Activated naive CD4-positive, alpha-beta T cell treated with anti-CD3 and anti-CD28 coated beads, Interleukin-2, amount 10 ng/mL, durations not matched to agents 7 days and 5 days (primary cell): Measurements from ENCODE around the gene EPS15.
"Not testable (repeated sequence)": the region's sequence is repeated elsewhere in the genome, so short reads cannot be mapped to it uniquely, and the experiment has no call there.

Experiments used
- CTCF ChIA-PET: fragments of 350-600 bp; sonication (Branson Sonifier 250); formaldehyde crosslinking; loops from one replicate; lab custom pipeline; 2021; ENCODE audit warnings: antibody characterized with exemption; lab: Charles Lee
- DNase-seq: peaks from one replicate; pipeline ENCODE4 v3.0.0-alpha.2; 2020
- H3K27ac Mint-ChIP-seq: one replicate; pipeline ENCODE4 v1.8.0; 2021; ENCODE audit warnings: mild to moderate bottlenecking, moderate library complexity, mixed read lengths
- H3K27me3 Mint-ChIP-seq: one replicate; pipeline ENCODE4 v1.8.0; 2021; ENCODE audit warnings: mild to moderate bottlenecking, mixed read lengths
- H3K36me3 Mint-ChIP-seq: one replicate; pipeline ENCODE4 v1.8.0; 2021; ENCODE audit warnings: mixed read lengths
- H3K4me1 Mint-ChIP-seq: one replicate; pipeline ENCODE4 v1.8.0; 2021; ENCODE audit warnings: mixed read lengths
- H3K4me3 Mint-ChIP-seq: one replicate; pipeline ENCODE4 v1.8.0; 2021; ENCODE audit warnings: mild to moderate bottlenecking, moderate library complexity, mixed read lengths
- H3K9me3 Mint-ChIP-seq: one replicate; pipeline ENCODE4 v1.8.0; 2021; ENCODE audit warnings: mixed read lengths

The EPS15 gene

GRCh38 chr1:51409755-51410541, 109.1 kb downstream of the EPS15 start:
- H3K4me1 Mint-ChIP-seq, H3K27me3 Mint-ChIP-seq, H3K27ac Mint-ChIP-seq, H3K9me3 Mint-ChIP-seq, DNase-seq, H3K4me3 Mint-ChIP-seq: not testable (repeated sequence)
- H3K36me3 Mint-ChIP-seq: peaks cover 31% of the 10 kb centered on the region
- CTCF ChIA-PET: interaction anchor here (0.7 kb wide), 1 partner anchor 203 kb away, joined by 4 read pairs; no protein-coding TSS in a partner anchor

DNA sequence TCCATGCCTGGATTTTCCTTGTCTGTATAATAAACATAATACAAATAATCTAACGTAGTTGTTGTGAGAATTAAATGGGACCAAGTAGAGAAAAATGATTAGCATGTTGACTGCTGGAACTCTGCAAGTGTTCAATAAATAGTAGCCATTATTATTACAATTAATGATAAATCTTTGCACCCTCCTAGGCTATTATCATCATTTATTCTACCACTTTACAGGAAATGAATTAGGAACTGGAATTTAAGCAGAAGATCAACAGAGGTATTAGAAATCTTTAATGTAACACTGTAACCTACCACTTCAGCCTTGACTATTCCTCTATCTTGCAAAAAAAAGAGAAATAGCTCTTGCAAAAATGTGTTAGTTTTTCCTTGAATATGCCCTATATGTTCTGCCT, 126.8 kb downstream of the EPS15 start:
- Mint-ChIP-seq H3K27ac (no peak overlapping the region), H3K4me1 (no peaks in the 10 kb centered on the region), H3K27me3 (no peaks in the 10 kb centered on the region), H3K9me3 (no peaks in the 10 kb centered on the region), H3K36me3 (peaks cover 40% of the 10 kb centered on the region), H3K4me3 (no peak overlapping the region)
- DNase-seq: no peak
- CTCF ChIA-PET: no interaction called here

DNA sequence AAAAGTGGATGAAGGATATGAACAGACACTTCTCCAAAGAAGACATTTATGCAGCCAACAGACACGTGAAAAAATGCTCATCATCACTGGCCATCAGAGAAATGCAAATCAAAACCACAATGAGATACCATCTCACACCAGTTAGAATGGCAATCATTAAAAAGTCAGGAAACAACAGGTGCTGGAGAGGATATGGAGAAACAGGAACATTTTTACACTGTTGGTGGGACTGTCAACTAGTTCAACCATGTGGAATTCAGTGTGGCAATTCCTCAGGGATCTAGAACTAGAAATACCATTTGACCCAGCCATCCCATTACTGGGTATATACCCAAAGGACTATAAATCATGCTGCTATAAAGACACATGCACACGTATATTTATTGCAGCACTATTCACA, 128.4 kb downstream of the EPS15 start:
- H3K4me1 Mint-ChIP-seq, H3K4me3 Mint-ChIP-seq, H3K27me3 Mint-ChIP-seq, DNase-seq, CTCF ChIA-PET, H3K27ac Mint-ChIP-seq, H3K9me3 Mint-ChIP-seq: not testable (repeated sequence)
- peaks cover 41% of the 10 kb centered on the region for H3K36me3 Mint-ChIP-seq

- H3K4me1 Mint-ChIP-seq, H3K4me3 Mint-ChIP-seq, H3K27me3 Mint-ChIP-seq, CTCF ChIA-PET, H3K27ac Mint-ChIP-seq, DNase-seq: not testable (repeated sequence)
- peaks cover 17% of the 10 kb centered on the region for H3K9me3 Mint-ChIP-seq
- peaks cover 55% of the 10 kb centered on the region for H3K36me3 Mint-ChIP-seq
Observed at GRCh38 chr1:51387288-51387687, 131.8 kb downstream of the EPS15 start.

DNA sequence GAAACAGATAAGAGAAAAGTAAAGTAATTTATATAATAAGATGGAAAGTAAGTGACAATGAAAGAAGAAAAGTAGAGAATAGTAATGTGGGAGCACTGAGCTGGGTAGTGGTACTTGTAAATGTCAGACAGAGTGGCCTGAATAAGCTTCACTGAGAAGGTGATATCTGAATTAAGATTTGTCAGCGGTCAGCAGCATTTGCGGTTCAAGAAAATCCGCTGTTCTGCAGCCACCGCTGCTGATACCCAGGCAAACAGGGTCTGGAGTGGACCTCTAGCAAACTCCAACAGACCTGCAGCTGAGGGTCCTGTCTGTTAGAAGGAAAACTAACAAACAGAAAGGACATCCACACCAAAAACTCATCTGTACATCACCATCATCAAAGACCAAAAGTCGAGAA, 132.8 kb downstream of the EPS15 start:
- H3K27me3 Mint-ChIP-seq, H3K4me1 Mint-ChIP-seq, DNase-seq, H3K27ac Mint-ChIP-seq, H3K4me3 Mint-ChIP-seq, CTCF ChIA-PET: not testable (repeated sequence)
- Mint-ChIP-seq H3K9me3 (peaks cover 17% of the 10 kb centered on the region), H3K36me3 (peaks cover 56% of the 10 kb centered on the region)

DNA sequence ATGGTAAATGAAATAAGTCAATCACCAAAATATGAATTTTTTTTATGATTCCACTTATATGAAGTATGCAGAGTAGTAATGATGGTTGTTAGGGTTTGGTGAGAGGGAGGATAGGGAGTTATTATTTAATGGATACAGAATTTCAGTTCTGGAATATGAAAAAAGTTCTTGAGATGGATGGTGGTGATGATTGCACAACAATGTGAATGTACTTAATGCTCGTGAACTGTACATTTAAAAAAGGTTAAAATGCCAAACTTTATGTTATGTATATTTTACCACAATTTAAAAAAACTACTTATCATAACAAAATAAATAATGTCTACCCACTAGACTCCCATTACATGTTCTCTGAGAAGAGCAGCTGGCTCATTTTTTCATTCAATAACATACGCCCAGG, 133.3 kb downstream of the EPS15 start:
- CTCF ChIA-PET: no interaction called here
- peaks cover 17% of the 10 kb centered on the region for H3K9me3 Mint-ChIP-seq

GRCh38 chr1:51381964-51382363, 137.1 kb downstream of the EPS15 start:
- Mint-ChIP-seq H3K4me3 (no peak overlapping the region), H3K27me3 (no peaks in the 10 kb centered on the region), H3K9me3 (peaks cover 17% of the 10 kb centered on the region), H3K27ac (no peak overlapping the region), H3K4me1 (no peaks in the 10 kb centered on the region), H3K36me3 (peaks cover 60% of the 10 kb centered on the region)
- DNase-seq: no peak
- CTCF ChIA-PET: no interaction called here

More for the DNA sequence above, 133.3 kb downstream of the EPS15 start:
- Mint-ChIP-seq H3K4me1 (no peaks in the 10 kb centered on the region), H3K27me3 (no peaks in the 10 kb centered on the region), H3K4me3 (no peak overlapping the region), H3K27ac (no peak overlapping the region), H3K36me3 (peaks cover 58% of the 10 kb centered on the region)
- DNase-seq: no peak

- H3K27me3 Mint-ChIP-seq: no peaks in the 10 kb centered on the region
- H3K9me3 Mint-ChIP-seq: peaks cover 14% of the 10 kb centered on the region
- no peak for DNase-seq
- CTCF ChIA-PET: no interaction called here
- peaks cover 53% of the 10 kb centered on the region for H3K36me3 Mint-ChIP-seq
- no peak overlapping the region for H3K27ac Mint-ChIP-seq
- no peak overlapping the region for H3K4me3 Mint-ChIP-seq
- no peaks in the 10 kb centered on the region for H3K4me1 Mint-ChIP-seq
Observed at GRCh38 chr1:51380936-51381335, 138.1 kb downstream of the EPS15 start.

DNA sequence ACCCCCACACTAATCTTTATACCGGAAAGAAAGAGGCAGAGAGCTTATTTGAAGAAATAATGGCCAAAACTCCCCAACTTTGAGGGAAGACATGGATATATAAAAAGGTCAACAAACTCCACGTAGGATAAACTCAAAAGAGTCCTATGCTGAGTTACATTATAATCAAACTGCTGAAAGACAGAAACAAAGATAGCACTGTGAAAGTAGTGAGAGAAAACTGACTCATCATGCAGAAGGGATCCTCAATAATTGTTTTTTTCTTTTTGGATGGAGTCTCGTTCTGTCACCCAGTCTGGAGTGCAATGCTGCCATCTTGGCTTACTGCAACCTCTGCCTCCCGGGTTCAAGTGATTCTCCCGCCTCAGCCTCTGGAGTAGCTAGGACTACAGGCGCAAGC, 140.2 kb downstream of the EPS15 start:
- DNase-seq: no peak
- no peak overlapping the region for H3K4me3 Mint-ChIP-seq
- H3K4me1 Mint-ChIP-seq: no peaks in the 10 kb centered on the region
- H3K27me3 Mint-ChIP-seq: no peaks in the 10 kb centered on the region
- H3K9me3 Mint-ChIP-seq: peaks cover 9% of the 10 kb centered on the region
- H3K36me3 Mint-ChIP-seq: peaks cover 42% of the 10 kb centered on the region
- no peak overlapping the region for H3K27ac Mint-ChIP-seq
- CTCF ChIA-PET: no interaction called here

GRCh38 chr1:51373898-51374297, 145.2 kb downstream of the EPS15 start:
- CTCF ChIA-PET: no interaction called here
- Mint-ChIP-seq H3K4me3 (no peak overlapping the region), H3K36me3 (peaks cover 22% of the 10 kb centered on the region), H3K4me1 (no peaks in the 10 kb centered on the region), H3K9me3 (no peaks in the 10 kb centered on the region), H3K27ac (no peak overlapping the region), H3K27me3 (no peaks in the 10 kb centered on the region)
- DNase-seq: no peak

- no peak for DNase-seq
- H3K4me3 Mint-ChIP-seq: no peak overlapping the region
- H3K27ac Mint-ChIP-seq: no peak overlapping the region
- H3K36me3 Mint-ChIP-seq: peaks cover 16% of the 10 kb centered on the region
- CTCF ChIA-PET: interaction anchor here (0.7 kb wide), 1 partner anchor 193 kb away, joined by 3 read pairs; no protein-coding TSS in a partner anchor
- H3K27me3 Mint-ChIP-seq: no peaks in the 10 kb centered on the region
- H3K4me1 Mint-ChIP-seq: no peaks in the 10 kb centered on the region
- H3K9me3 Mint-ChIP-seq: no peaks in the 10 kb centered on the region
Observed at GRCh38 chr1:51372561-51372960, 146.5 kb downstream of the EPS15 start.

DNA sequence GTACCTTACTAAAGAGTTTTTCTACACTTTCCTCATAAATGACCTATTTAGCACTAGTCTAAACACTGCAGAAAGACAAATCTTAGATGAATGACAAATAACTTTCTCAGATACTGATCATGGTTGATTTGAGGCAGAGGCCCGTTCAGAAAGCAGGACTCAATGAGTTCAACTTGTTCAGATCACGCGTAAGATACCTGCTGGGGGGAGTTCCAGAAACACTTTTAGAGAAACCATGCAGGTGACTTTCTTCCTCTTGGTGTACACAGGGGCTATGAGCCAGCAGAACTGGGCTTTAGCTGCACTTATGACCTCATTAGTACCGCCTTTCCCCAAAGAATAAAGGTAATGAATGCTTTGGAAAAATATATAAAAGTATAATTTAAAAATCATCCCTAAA, 149.9 kb downstream of the EPS15 start:
- Mint-ChIP-seq H3K4me1 (no peaks in the 10 kb centered on the region), H3K36me3 (peaks cover 19% of the 10 kb centered on the region), H3K27me3 (no peaks in the 10 kb centered on the region), H3K9me3 (no peaks in the 10 kb centered on the region), H3K4me3 (no peak overlapping the region), H3K27ac (no peak overlapping the region)
- DNase-seq: no peak
- CTCF ChIA-PET: no interaction called here

- CTCF ChIA-PET: no interaction called here
- Mint-ChIP-seq H3K27ac (no peak overlapping the region), H3K36me3 (peaks cover 21% of the 10 kb centered on the region), H3K4me3 (no peak overlapping the region), H3K9me3 (no peaks in the 10 kb centered on the region), H3K27me3 (no peaks in the 10 kb centered on the region), H3K4me1 (no peaks in the 10 kb centered on the region)
- no peak for DNase-seq
Observed at GRCh38 chr1:51365774-51366173, 153.3 kb downstream of the EPS15 start.

- no peak overlapping the region for H3K27ac Mint-ChIP-seq
- peaks cover 30% of the 10 kb centered on the region for H3K36me3 Mint-ChIP-seq
- no peaks in the 10 kb centered on the region for H3K4me1 Mint-ChIP-seq
- no peaks in the 10 kb centered on the region for H3K9me3 Mint-ChIP-seq
- no peak overlapping the region for H3K4me3 Mint-ChIP-seq
- H3K27me3 Mint-ChIP-seq: no peaks in the 10 kb centered on the region
- DNase-seq: no peak
- CTCF ChIA-PET: no interaction called here
Observed at GRCh38 chr1:51359879-51360278, 159.2 kb downstream of the EPS15 start.

DNA sequence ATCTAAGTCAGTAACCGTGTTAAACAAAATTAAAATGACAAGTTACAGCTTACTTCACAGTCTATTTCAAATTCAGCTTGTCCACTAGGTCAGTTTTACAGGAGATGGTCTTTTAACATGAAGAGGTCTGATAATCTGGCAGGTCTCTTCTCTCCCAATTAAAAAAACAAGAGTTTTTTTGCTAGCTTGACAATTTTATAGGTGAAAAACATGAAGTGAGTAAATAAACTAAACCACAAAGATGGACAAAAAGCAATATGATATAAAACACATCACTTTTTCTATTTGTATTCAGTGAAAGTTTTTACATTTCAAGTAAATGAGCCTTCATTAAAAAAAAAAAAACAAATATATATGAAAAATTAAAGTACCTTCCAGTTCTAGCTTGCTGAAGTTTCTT, 163.7 kb downstream of the EPS15 start:
- no peaks in the 10 kb centered on the region for H3K27me3 Mint-ChIP-seq
- DNase-seq: no peak
- H3K27ac Mint-ChIP-seq: no peak overlapping the region
- peaks cover 16% of the 10 kb centered on the region for H3K36me3 Mint-ChIP-seq
- H3K4me1 Mint-ChIP-seq: no peaks in the 10 kb centered on the region
- no peak overlapping the region for H3K4me3 Mint-ChIP-seq
- CTCF ChIA-PET: interaction anchor here (1.0 kb wide), 1 partner anchor 11 kb away, joined by 4 read pairs; no protein-coding TSS in a partner anchor
- H3K9me3 Mint-ChIP-seq: no peaks in the 10 kb centered on the region
